Measurements from ENCODE around the gene CSF3R. TPM values are rescaled to one million over a fixed set of nuclear protein-coding genes. Genes with fewer than 3 reads are reported as not detected.

Gene CSF3R
- total RNA-seq, 4 donors from 2014 or later = 18.9 to 258 (median 41.8) TPM

DNA sequence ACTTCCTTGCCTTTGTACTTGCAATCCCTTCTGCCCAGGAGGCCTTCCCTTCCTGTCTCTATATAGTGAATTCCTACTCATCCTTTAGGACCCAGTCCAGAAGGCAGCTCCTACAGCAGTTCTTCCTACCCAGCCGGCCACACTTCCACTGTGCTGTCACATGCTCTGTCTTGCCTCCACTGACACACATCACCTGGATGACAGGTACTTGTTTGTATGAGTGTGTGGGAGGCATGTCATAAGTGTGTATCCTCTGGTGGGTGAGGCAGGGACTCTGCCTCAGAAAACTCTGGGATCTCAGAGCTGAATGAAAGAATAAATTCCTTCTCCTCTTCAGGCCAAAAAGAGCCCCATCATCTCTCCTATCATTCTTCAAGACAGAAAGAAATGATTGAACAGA, 27.3 kb downstream of the CSF3R start:
- ATAC-seq (ENCODE audit: low FRiP score) (no peak), DNase-seq (ENCODE audit: low spot score) (no peak)
- TF ChIP-seq, protein P1, sequence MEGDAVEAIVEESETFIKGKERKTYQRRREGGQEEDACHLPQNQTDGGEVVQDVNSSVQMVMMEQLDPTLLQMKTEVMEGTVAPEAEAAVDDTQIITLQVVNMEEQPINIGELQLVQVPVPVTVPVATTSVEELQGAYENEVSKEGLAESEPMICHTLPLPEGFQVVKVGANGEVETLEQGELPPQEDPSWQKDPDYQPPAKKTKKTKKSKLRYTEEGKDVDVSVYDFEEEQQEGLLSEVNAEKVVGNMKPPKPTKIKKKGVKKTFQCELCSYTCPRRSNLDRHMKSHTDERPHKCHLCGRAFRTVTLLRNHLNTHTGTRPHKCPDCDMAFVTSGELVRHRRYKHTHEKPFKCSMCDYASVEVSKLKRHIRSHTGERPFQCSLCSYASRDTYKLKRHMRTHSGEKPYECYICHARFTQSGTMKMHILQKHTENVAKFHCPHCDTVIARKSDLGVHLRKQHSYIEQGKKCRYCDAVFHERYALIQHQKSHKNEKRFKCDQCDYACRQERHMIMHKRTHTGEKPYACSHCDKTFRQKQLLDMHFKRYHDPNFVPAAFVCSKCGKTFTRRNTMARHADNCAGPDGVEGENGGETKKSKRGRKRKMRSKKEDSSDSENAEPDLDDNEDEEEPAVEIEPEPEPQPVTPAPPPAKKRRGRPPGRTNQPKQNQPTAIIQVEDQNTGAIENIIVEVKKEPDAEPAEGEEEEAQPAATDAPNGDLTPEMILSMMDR (IDR thresholded peaks at IDR 0.05) = no peak

DNA sequence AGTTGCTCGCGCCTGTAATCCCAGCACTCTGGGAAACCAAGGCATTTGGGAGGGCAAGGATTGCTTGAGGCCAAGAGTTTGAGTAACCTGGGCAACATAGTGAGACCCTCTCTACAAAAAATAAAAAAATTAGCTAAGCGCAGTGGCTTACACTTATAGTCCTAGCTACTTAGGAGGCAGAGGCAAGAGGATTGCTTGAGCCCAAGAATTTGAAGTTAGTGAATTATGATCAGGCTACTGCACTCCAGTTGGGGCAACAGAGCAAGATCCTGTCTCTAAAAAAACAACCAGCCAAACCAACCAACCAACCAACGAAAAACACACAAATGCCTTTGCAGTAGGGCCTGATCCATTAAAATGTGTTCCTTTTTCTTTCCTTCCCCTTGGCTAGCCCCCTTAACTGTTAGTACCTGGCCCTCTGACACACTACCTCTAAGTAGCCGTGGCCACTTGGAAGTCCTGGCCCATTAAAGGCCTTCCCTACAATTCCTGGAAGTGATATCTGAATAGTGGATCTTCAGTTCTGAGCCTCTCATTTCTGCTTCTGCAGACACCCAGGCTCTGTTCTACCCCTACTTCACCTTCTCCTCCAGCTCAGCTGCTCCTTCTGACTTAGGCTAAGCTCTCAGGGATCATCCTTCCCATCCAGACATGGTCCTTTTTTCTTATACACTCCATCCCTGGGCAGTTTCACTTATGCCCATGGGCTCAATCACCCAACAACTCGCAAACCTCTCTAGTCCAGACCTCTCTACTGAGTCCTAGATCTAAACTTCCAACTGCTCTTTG, 28.9 kb downstream of the CSF3R start:
- DNase-seq (ENCODE audit: low spot score) (no peak), ATAC-seq (ENCODE audit: low FRiP score) (no peak)
- TF ChIP-seq, protein P1 (IDR thresholded peaks at IDR 0.05) = no peak

DNA sequence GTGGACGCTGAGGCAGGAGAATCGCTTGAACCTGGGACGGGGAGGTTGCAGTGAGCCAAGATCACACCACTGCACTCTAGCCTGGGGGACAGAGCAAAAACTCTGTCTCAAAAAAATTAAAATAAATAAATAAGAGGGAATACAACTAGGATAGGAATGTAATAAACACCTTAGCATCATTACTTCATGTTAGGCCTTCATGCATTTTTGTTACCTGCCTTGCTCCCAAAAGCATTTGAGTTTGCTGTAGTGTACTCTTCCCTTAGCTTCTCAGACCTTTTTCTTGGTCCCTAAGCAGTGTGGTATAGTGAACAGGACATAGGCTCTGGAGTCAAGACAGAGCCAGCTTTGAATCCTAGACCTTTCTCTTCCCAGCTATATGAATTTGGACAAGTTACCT, 29.7 kb downstream of the CSF3R start:
- DNase-seq (ENCODE audit: low spot score) (no peak), ATAC-seq (ENCODE audit: low FRiP score) (no peak)
- TF ChIP-seq, protein P1 (IDR thresholded peaks at IDR 0.05) = no peak

- no peak for ATAC-seq (ENCODE audit: low FRiP score)
- TF ChIP-seq, protein P1 (IDR thresholded peaks at IDR 0.05) = no peak
These were observed 31.8 kb downstream of the CSF3R start for GRCh38 chr1:36450919-36451305.

DNA sequence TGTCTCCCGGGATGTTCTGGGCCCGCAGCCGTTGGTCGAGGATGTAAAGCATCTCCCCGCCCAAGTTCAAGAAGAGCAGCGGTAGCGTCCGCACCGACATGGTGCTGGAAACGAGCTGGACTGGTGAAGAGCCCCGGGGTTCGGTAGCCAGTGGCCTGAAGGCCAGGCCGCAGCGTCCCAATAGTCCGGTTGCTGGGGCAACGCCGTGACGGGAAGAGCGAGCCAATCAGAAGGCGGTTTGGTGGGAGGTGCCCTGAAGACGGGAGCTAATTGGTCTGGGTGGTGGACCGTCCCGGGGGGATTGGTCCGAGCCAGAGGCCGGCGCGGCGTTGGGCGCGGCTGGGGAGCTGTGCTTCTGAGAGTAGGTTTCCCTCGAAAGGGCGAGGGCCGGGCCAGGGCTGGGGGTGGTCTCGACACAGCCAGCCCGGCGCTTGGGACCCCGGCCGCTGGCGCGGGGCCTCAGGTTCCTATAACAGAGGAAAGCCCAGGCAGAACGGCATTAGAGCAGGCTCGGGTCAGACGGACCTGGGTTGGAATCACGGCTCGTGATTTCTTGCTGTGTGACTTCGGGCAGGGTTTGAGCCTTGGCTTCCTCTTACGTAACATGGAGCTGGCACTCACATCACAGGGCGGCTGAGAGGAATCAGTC, 32.3 kb downstream of the CSF3R start, which contains the start of gene OSCP1:
OSCP1 (minus strand) TSS at position 182 of the 649 bp plus-strand sequence; CDS start at position 100, 82 bp downstream.
- ATAC-seq (ENCODE audit: low FRiP score) (peak; percentile 99), DNase-seq (ENCODE audit: low spot score) (peak; percentile 90)
- TF ChIP-seq, protein P1 (IDR thresholded peaks at IDR 0.05) = no peak

More at GRCh38 chr1:36450919-36451305, 31.8 kb downstream of the CSF3R start:
- DNase-seq (ENCODE audit: low spot score) = no peak

- TF ChIP-seq, protein P1 (IDR thresholded peaks at IDR 0.05) = no peak
These were observed 34.1 kb downstream of the CSF3R start for GRCh38 chr1:36448530-36449056.

More at GRCh38 chr1:36448530-36449056, 34.1 kb downstream of the CSF3R start:
- ATAC-seq (ENCODE audit: low FRiP score) (no peak), DNase-seq (ENCODE audit: low spot score) (no peak)

All from omental fat pad (tissue), 4 donors.